Activated CD8-positive, alpha-beta T cell treated with anti-CD3 and anti-CD28 coated beads for 36 hours (primary cell): ENCODE results near the gene SYCN. TPM values are rescaled to one million over a fixed set of nuclear protein-coding genes. Genes with fewer than 3 reads are reported as not detected.

Experiments
- ATAC-seq: fragments of 200-7000 bp; cut with Tn5 transposase; one replicate; pipeline ENCODE4 v1.10.0; 2021; ENCODE audit warnings: mild to moderate bottlenecking, moderate library complexity
- CTCF ChIA-PET: fragments of 350-600 bp; sonication (Branson Sonifier 250); formaldehyde crosslinking; loops from one replicate; lab custom pipeline; 2021; ENCODE audit warnings: antibody characterized with exemption; lab: Charles Lee
- POLR2A ChIA-PET: fragments of 350-600 bp; sonication (Branson Sonifier 250); formaldehyde crosslinking; loops from one replicate; lab custom pipeline; 2021; ENCODE audit warnings: antibody characterized with exemption; lab: Charles Lee
- DNase-seq: peaks from one replicate; pipeline ENCODE4 v3.0.0-alpha.2; 2020
- H3K27ac Mint-ChIP-seq: one replicate; pipeline ENCODE4 v1.8.0; 2021; ENCODE audit warnings: mild to moderate bottlenecking, mixed read lengths
- H3K27me3 Mint-ChIP-seq: one replicate; pipeline ENCODE4 v1.8.0; 2021; ENCODE audit warnings: mixed read lengths
- H3K36me3 Mint-ChIP-seq: one replicate; pipeline ENCODE4 v1.8.0; 2021; ENCODE audit warnings: low read depth, mixed read lengths
- H3K4me1 Mint-ChIP-seq: one replicate; pipeline ENCODE4 v1.8.0; 2021; ENCODE audit warnings: low read depth, mixed read lengths
- H3K4me3 Mint-ChIP-seq: one replicate; pipeline ENCODE4 v1.8.0; 2021; ENCODE audit warnings: mild to moderate bottlenecking, moderate library complexity, mixed read lengths
- H3K9me3 Mint-ChIP-seq: one replicate; pipeline ENCODE4 v1.8.0; 2021; ENCODE audit warnings: mixed read lengths
- CTCF ChIP-seq: fragments of 200-600 bp; IDR thresholded peaks from one replicate; pipeline ENCODE4 v1.8.0; 2022; ENCODE audit warnings: antibody characterized with exemption, mild to moderate bottlenecking
- intact Hi-C: fragments of 100-400 bp; cut with micrococcal nuclease; formaldehyde crosslinking; loops from one replicate; pipeline ENCODE4 v1.10.0; 2022
- total RNA-seq, 2 experiments: library from RNA; stranded (reverse); gene quantifications; one replicate each; pipeline ENCODE4 v1.2.3, GENCODE V29; 2021

SYCN gene
- total RNA-seq, 2 experiments from 2014 or later, result not detected

- H3K27ac Mint-ChIP-seq, result no peak overlapping the region
- CTCF ChIA-PET, result no interaction called here
- H3K27me3 Mint-ChIP-seq, result no peaks in the 10 kb centered on the region
- ATAC-seq (no peak), DNase-seq (no peak)
- intact Hi-C loops, result no loop called here
- no peaks in the 10 kb centered on the region for H3K9me3 Mint-ChIP-seq
- H3K36me3 Mint-ChIP-seq, result no peaks in the 10 kb centered on the region
- POLR2A ChIA-PET, result no interaction called here
- no peak for TF ChIP-seq CTCF
- H3K4me3 Mint-ChIP-seq, result no peak overlapping the region
- H3K4me1 Mint-ChIP-seq, result peaks cover 12% of the 10 kb centered on the region
Observed at GRCh38 chr19:39162441-39163043, 41.5 kb downstream of the SYCN start.

- no peak overlapping the region for H3K27ac Mint-ChIP-seq
- no peak for TF ChIP-seq CTCF
- intact Hi-C loops, result no loop called here
- peaks cover 15% of the 10 kb centered on the region for H3K4me1 Mint-ChIP-seq
- H3K36me3 Mint-ChIP-seq, result no peaks in the 10 kb centered on the region
- ATAC-seq (no peak), DNase-seq (no peak)
- no peaks in the 10 kb centered on the region for H3K27me3 Mint-ChIP-seq
- ChIA-PET POLR2A (no interaction called here), CTCF (no interaction called here)
- H3K9me3 Mint-ChIP-seq, result no peaks in the 10 kb centered on the region
- H3K4me3 Mint-ChIP-seq, result no peak overlapping the region
Observed at GRCh38 chr19:39160889-39161672, 43.0 kb downstream of the SYCN start.

GRCh38 chr19:39160523-39160861, 43.6 kb downstream of the SYCN start:
- H3K4me3 Mint-ChIP-seq, result no peak overlapping the region
- no peaks in the 10 kb centered on the region for H3K27me3 Mint-ChIP-seq
- ATAC-seq, result no peak
- CTCF ChIA-PET, result no interaction called here
- DNase-seq, result no peak
- no peaks in the 10 kb centered on the region for H3K9me3 Mint-ChIP-seq
- H3K27ac Mint-ChIP-seq, result no peak overlapping the region
- H3K4me1 Mint-ChIP-seq, result peaks cover 19% of the 10 kb centered on the region
- intact Hi-C loops, result no loop called here
- POLR2A ChIA-PET, result no interaction called here
- no peak for TF ChIP-seq CTCF
- H3K36me3 Mint-ChIP-seq, result no peaks in the 10 kb centered on the region

- no peak for TF ChIP-seq CTCF
- Mint-ChIP-seq H3K4me1 (peaks cover 23% of the 10 kb centered on the region), H3K27me3 (no peaks in the 10 kb centered on the region), H3K9me3 (no peaks in the 10 kb centered on the region), H3K27ac (no peak overlapping the region), H3K36me3 (no peaks in the 10 kb centered on the region), H3K4me3 (no peak overlapping the region)
- ATAC-seq (no peak), DNase-seq (no peak)
- ChIA-PET CTCF (no interaction called here), POLR2A (no interaction called here)
- intact Hi-C loops, result no loop called here
Observed at GRCh38 chr19:39158646-39159260, 45.3 kb downstream of the SYCN start.

- H3K9me3 Mint-ChIP-seq, result no peaks in the 10 kb centered on the region
- H3K27me3 Mint-ChIP-seq, result no peaks in the 10 kb centered on the region
- no peak for TF ChIP-seq CTCF
- H3K4me3 Mint-ChIP-seq, result no peak overlapping the region
- intact Hi-C loops, result no loop called here
- no peaks in the 10 kb centered on the region for H3K36me3 Mint-ChIP-seq
- H3K27ac Mint-ChIP-seq, result no peak overlapping the region
- ChIA-PET CTCF (interaction anchor here (1.3 kb wide), 1 partner anchor 35 kb away, joined by 3 read pairs; no protein-coding TSS in a partner anchor), POLR2A (no interaction called here)
- DNase-seq (no peak), ATAC-seq (no peak)
- peaks cover 21% of the 10 kb centered on the region for H3K4me1 Mint-ChIP-seq
Observed at GRCh38 chr19:39157997-39158389, 46.1 kb downstream of the SYCN start.
